GM12801 (cell line): Measurements from ENCODE around the gene TIMM22.

Experiments
- TF ChIP-seq, protein P1 (sequence below): IDR thresholded peaks from one replicate; pipeline ENCODE4 v1.5.1; 2011; ENCODE audit warnings: control low read depth; ENCODE audit not compliant: insufficient read length; ENCODE audit errors: extremely low read depth

TIMM22 gene

DNA sequence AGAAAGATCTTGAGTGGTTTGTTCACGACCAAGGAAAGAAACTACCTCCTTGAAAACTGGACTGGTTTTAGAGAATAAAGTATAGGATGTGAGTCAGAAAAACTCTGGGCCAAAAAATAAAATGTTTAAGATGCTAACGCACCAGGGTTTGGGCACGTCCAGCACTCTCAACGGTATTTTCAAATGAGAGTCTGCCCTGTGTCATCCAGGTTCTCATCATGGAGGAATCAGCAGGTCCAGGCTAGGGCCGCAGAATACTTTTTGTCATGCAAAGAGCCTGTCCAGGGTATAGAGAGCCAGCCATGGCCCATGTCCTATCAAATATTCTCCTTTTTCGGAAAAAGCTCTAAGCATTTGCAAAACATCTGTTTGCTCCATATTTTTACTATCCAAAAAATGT lies 19.8 kb upstream of the TIMM22 start:
- TF ChIP-seq, protein P1, sequence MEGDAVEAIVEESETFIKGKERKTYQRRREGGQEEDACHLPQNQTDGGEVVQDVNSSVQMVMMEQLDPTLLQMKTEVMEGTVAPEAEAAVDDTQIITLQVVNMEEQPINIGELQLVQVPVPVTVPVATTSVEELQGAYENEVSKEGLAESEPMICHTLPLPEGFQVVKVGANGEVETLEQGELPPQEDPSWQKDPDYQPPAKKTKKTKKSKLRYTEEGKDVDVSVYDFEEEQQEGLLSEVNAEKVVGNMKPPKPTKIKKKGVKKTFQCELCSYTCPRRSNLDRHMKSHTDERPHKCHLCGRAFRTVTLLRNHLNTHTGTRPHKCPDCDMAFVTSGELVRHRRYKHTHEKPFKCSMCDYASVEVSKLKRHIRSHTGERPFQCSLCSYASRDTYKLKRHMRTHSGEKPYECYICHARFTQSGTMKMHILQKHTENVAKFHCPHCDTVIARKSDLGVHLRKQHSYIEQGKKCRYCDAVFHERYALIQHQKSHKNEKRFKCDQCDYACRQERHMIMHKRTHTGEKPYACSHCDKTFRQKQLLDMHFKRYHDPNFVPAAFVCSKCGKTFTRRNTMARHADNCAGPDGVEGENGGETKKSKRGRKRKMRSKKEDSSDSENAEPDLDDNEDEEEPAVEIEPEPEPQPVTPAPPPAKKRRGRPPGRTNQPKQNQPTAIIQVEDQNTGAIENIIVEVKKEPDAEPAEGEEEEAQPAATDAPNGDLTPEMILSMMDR = no peak

DNA sequence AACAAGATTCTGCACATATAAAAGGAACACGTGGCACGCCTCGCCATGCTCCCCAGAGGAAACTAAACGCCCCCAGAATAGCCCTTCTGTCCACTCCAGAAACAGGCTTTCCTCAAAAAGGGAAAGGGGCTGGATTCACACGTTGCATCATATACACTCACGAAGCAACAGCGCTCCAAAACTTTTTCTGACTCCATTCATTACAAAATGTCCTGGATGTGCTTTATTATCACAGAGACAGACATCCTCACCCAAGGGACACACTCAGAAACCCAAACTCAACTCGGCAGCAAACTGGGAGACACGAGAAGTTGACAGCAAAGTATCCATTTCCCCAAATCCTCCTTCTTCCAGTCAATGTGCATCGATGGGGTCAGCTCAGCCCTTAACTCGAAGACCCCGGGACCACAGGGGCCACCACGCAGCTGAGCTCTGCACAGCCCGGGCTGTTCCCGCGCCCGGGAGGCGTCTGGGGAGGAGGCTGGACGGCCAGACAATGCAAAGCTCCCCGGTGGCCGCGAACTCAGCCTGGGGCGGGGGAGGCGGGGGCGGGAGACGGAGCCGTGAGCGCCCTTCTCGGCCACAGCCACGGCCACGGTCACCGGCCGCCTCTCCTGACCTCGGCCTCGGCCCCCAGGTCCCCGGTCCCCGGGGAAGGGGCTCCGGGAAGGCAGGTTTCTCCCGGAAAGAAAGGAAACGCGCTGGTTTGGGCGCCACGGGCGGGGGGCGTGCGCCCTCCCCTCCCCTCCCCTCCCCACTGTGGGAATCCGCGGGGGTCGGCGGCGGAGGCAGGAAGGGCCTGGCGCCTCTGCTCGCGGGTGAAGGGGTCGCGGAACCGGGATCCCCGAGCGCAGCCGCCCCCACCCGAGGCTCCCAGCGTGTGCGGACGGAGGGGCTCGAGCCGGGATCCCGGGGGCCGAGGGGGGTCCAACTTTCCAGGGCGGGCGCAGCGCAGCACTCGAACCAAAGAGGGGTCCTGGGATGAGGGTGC lies 18.5 kb upstream of the TIMM22 start:
- TF ChIP-seq, protein P1 = no peak

DNA sequence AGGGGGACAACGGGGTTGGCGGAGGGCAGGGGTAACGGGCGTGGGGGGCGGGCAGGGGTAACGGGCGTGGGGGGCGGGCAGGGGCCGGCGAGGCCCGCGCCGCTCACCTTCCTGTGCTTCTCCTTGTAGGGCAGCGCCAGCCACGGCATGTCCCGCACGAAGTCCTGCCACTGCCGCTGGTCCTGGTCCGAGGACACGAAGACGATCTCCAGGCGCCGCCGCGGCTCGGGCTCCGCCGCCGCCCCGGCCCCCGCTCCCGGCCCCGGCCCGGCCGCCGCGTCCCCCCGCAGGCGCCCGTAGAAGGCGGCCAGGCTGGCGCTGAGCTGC lies 17.8 kb upstream of the TIMM22 start:
- TF ChIP-seq, protein P1 = no peak

DNA sequence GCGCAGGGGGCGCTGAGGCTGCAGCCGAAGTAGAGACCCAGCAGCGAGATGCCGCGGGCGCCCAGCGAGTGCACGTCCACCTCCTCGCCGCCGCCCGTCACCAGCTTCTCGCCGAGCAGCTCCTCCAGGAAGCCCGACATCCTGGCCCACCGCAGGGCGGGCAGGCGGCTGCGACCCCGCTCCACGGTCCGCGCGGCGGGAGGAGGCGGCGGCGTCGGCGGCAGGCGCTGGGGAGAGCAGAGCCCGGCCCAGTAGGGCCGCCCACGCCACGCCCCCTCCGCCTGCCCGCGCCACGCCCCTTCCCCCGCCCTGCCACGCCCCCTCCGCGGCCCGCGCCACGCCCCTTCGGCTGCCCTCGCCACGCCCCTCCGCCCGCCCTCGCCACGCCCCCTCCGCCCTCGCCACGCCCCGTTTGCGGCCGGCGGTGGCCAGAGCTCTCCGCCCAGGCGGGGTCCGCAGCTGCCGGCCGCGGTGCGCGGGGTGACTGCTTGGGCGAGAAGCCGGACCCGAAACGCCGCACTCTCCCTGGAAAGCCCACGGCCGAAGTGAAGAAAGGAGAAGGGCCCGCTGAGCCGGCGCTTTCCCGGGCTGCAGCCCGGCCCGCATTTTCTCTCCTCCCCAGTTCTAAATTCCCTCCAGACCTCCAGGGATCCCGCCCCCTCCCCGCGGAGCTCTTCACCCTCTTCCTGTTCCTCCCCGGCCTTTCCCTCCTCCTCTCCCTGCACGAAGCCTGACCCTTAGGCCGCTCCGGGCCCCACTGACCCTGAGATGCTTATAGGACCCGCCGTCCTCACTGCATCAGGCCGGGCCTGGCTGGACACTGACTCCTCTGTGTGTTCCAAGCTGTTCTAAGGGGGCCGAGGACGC lies 17.2 kb upstream of the TIMM22 start, which contains the start of gene NXN:
Gene NXN (minus strand): TSS at position 238 of the 867 bp plus-strand sequence.
- TF ChIP-seq, protein P1 = no peak

DNA sequence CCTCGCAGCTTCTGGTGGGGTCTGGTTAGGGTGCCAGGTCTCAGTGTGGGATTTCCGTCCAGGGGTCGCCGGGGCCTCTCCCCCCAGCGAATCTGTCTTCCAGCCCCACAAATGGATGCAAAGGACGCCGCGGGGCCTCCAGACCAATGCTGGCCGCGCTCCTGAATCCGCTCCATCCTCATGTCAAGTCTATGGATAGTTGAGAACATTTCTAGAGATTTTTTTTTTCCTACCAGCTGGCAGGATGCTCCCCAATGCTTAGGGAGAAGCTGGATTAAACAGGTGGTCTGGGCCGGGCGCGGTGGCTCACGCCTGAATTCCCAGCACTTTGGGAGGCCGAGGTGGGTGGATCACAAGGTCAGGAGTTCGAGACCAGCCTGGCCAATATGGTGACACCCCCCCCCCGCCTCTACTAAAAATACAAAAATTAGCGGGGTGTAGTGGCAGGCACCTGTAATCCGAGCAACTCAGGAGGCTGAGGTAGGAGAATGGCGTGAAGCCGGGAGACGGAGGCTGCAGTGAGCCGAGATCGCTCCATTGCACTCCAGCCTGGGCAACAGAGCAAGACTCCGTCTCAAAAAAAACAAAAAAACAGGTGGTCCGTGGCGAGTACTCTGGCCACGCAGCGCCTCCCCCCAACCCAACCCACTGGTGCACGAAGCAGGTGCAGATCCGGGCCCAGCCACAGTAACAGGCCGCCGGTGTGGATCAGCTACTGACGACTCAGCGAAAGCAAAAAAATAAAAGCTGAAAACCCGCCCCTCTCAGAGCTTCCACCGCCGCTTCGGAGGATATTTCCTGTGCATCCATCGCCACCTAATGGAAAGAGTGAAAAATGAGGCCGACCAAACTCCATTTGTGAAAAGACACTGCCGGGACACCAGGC lies 16.3 kb upstream of the TIMM22 start:
- TF ChIP-seq, protein P1 = no peak

DNA sequence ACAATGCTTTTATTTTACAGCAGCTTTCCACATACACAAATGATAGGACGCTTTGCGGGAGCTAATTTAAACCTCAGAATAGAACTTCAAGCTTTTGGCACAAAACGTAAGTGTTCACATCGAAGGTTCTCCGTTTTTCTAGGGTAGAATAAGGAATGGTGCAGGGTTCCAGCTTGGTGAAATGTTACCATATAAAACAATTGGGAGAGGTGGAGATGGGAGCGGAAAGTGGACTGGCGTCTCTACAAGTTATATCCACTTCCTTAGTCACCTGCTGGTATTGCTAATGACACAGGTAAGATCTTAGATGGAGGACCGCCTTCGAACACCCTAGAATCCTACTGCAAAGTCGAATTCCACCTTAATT lies 15.7 kb upstream of the TIMM22 start:
- TF ChIP-seq, protein P1 = no peak
